ENCODE measurements around the gene PCDHA2.
A peak's percentile ranks its signal among the peaks of the same experiment; 100 is the strongest.
"Not testable (repeated sequence)": the region's sequence is repeated elsewhere in the genome, so short reads cannot be mapped to it uniquely, and the experiment has no call there.

Gene PCDHA2

GRCh38 chr5:140791089-140791488, 3.6 kb upstream of the PCDHA2 start:
- DNase-seq (ENCODE audit: low read depth): no peak
- no peak for TF ChIP-seq CTCF (conservative IDR thresholded peaks at IDR 0.05; ENCODE audit: low read length)

GRCh38 chr5:140795259-140795641, 598 bp downstream of the PCDHA2 start:
- no peak overlapping the region for H3K4me3 ChIP-seq (ENCODE audit: low read length)
- no peak for DNase-seq (ENCODE audit: low read depth)
- TF ChIP-seq CTCF (conservative IDR thresholded peaks at IDR 0.05; ENCODE audit: low read length): peak; percentile 36

More at GRCh38 chr5:140791089-140791488, 3.6 kb upstream of the PCDHA2 start:
- H3K4me3 ChIP-seq (ENCODE audit: low read length): no peak overlapping the region

GRCh38 chr5:140796072-140796717, 1.5 kb downstream of the PCDHA2 start:
- DNase-seq (ENCODE audit: low read depth); H3K4me3 ChIP-seq (ENCODE audit: low read length): not testable (repeated sequence)

GRCh38 chr5:140796718-140797095, 2.1 kb downstream of the PCDHA2 start:
- no peak for DNase-seq (ENCODE audit: low read depth)
- no peak for TF ChIP-seq CTCF (conservative IDR thresholded peaks at IDR 0.05; ENCODE audit: low read length)
- H3K4me3 ChIP-seq (ENCODE audit: low read length): no peak overlapping the region

- H3K4me3 ChIP-seq (ENCODE audit: low read length): peak within 1 kb of the TSS; percentile 43
- peak; percentile 31 for DNase-seq (ENCODE audit: low read depth)
- peak; percentile 52 for TF ChIP-seq CTCF (conservative IDR thresholded peaks at IDR 0.05; ENCODE audit: low read length)
Measured at GRCh38 chr5:140800816-140801493, 6.3 kb downstream of the PCDHA2 start, which contains the start of gene PCDHA3. Gene PCDHA3, plus strand, starts transcription at chr5:140801057.

GRCh38 chr5:140801494-140801841, 6.8 kb downstream of the PCDHA2 start:
- H3K4me3 ChIP-seq (ENCODE audit: low read length): peak overlapping the region; percentile 43
- DNase-seq (ENCODE audit: low read depth): no peak
- peak; percentile 42 for TF ChIP-seq CTCF (conservative IDR thresholded peaks at IDR 0.05; ENCODE audit: low read length)

GRCh38 chr5:140802381-140802780, 7.7 kb downstream of the PCDHA2 start:
- H3K4me3 ChIP-seq (ENCODE audit: low read length); DNase-seq (ENCODE audit: low read depth): not testable (repeated sequence)

GRCh38 chr5:140802781-140803271, 8.2 kb downstream of the PCDHA2 start:
- TF ChIP-seq CTCF (conservative IDR thresholded peaks at IDR 0.05; ENCODE audit: low read length): no peak
- no peak for DNase-seq (ENCODE audit: low read depth)
- H3K4me3 ChIP-seq (ENCODE audit: low read length): no peak overlapping the region

All from AG10803 (cell line).